C1 segment of cervical spinal cord (tissue), 14 donors: Measurements from ENCODE around the gene DHCR24.

Experiments
- DNase-seq, 14 donors: peaks; one replicate each; lab custom pipeline; 2025; lab: John Stamatoyannopoulos, UW

Gene DHCR24

GRCh38 chr1:54846716-54847284, 40.2 kb downstream of the DHCR24 start:
- no peak for DNase-seq

- no peak for DNase-seq
These were observed 40.7 kb downstream of the DHCR24 start for GRCh38 chr1:54846301-54846700.

GRCh38 chr1:54845772-54846171, 41.2 kb downstream of the DHCR24 start:
- no peak for DNase-seq

GRCh38 chr1:54844564-54844963, 42.4 kb downstream of the DHCR24 start:
- no peak for DNase-seq

- DNase-seq, result no peak
These were observed 43.5 kb downstream of the DHCR24 start for GRCh38 chr1:54843449-54843848.

GRCh38 chr1:54842963-54843362, 44.0 kb downstream of the DHCR24 start:
- no peak for DNase-seq

GRCh38 chr1:54842206-54842915, 44.6 kb downstream of the DHCR24 start:
- DNase-seq, result no peak

- no peak for DNase-seq
These were observed 47.2 kb downstream of the DHCR24 start for GRCh38 chr1:54839824-54840223.

- DNase-seq, result no peak
These were observed 48.3 kb downstream of the DHCR24 start for GRCh38 chr1:54838565-54839180.

- no peak for DNase-seq
These were observed 49.8 kb downstream of the DHCR24 start for GRCh38 chr1:54837002-54837853.

- DNase-seq, result no peak
These were observed 50.4 kb downstream of the DHCR24 start for GRCh38 chr1:54836594-54836993.

- no peak for DNase-seq
These were observed 51.0 kb downstream of the DHCR24 start for GRCh38 chr1:54835970-54836369.

- no peak for DNase-seq
These were observed 51.7 kb downstream of the DHCR24 start for GRCh38 chr1:54835131-54835898.

GRCh38 chr1:54834007-54834541, 52.9 kb downstream of the DHCR24 start:
- no peak for DNase-seq

- DNase-seq, result no peak
These were observed 53.9 kb downstream of the DHCR24 start for GRCh38 chr1:54833121-54833520.

GRCh38 chr1:54826226-54826816, 60.7 kb downstream of the DHCR24 start:
- DNase-seq, result no peak

GRCh38 chr1:54825696-54826095, 61.3 kb downstream of the DHCR24 start:
- DNase-seq, result no peak

GRCh38 chr1:54823670-54824069, 63.3 kb downstream of the DHCR24 start:
- DNase-seq, result no peak

- DNase-seq, result no peak
These were observed 67.3 kb downstream of the DHCR24 start for GRCh38 chr1:54819733-54820132.

- DNase-seq, result no peak
These were observed 67.8 kb downstream of the DHCR24 start for GRCh38 chr1:54819195-54819536.
